Measurements from ENCODE around the gene TARDBP.

TARDBP gene

DNA sequence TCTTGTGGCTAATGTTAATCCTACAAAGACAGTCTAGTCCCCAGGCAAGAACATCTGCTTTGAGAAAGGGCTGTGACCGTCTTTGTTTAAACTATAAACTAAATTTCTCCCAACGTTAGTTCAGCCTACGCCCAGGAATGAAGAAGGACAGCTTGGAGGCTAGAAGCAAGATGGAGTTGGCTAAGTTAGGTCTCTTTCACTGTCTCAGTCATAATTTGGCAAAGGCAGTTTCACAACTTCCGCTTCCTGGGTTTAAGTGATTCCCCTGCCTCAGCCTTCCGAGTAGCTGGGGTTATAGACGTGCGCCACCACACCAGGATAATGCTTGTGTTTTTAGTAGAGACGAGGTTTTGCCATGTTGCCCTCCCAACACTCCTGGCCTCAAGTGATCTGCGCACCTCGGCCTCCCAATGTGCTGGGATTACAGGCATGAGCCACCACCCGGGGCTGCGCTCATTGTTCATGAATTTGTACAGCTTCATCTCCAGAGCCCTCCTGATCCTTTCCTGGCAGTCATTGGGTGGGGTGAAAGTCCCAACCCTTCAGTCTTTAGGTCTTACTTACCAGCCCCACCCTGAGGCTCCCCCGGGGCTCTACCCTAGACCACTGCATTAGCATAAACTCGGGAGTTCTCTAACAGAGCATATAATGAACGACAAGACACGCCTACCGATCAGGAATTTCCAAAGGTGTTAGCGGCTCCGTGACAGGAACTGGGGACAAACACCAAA, 39.5 kb downstream of the TARDBP start:
- no peak overlapping the region for H4K8ac ChIP-seq (ENCODE audit: low read depth, low read length)
- H2AK5ac ChIP-seq (ENCODE audit: low read length) = no peak overlapping the region
- H3K23ac ChIP-seq (ENCODE audit: low read length) = no peak overlapping the region
- H3K4me1 ChIP-seq (ENCODE audit: control insufficient read depth, low read depth, low read length) = no peaks in the 10 kb centered on the region
- no peak overlapping the region for H2BK120ac ChIP-seq (ENCODE audit: low read depth, low read length)
- no CpG with 5 or more reads among the region's 19 CpGs for WGBS (ENCODE audit: extremely low coverage, insufficient coverage, low lambda C conversion rate)
- H3K4me2 ChIP-seq (ENCODE audit: low read length) = no peak overlapping the region
- H3K27ac ChIP-seq (ENCODE audit: low read depth, low read length) = no peak overlapping the region
- no peak overlapping the region for H2BK15ac ChIP-seq (replicated peaks; ENCODE audit: low read depth)
- H3K4ac ChIP-seq (ENCODE audit: low read depth, low read length) = no peak overlapping the region
- no peak overlapping the region for H3K9ac ChIP-seq (ENCODE audit: low read length)
- no peaks in the 10 kb centered on the region for H3K79me1 ChIP-seq (ENCODE audit: low read length)
- H2BK5ac ChIP-seq (ENCODE audit: low read length) = no peak overlapping the region
- H3K18ac ChIP-seq (ENCODE audit: low read length) = no peak overlapping the region
- H3K56ac ChIP-seq (ENCODE audit: low read length) = no peak overlapping the region
- no peaks in the 10 kb centered on the region for H3K27me3 ChIP-seq (ENCODE audit: insufficient read depth, low read length, poor library complexity)
- H3K4me3 ChIP-seq (ENCODE audit: low read length) = no peak overlapping the region
- H4K5ac ChIP-seq (ENCODE audit: low read length) = no peak overlapping the region
- no peak for DNase-seq
- peaks cover 7% of the 10 kb centered on the region for H3K36me3 ChIP-seq (ENCODE audit: control insufficient read depth, insufficient read depth, low read length)
- no peaks in the 10 kb centered on the region for H3K79me2 ChIP-seq (ENCODE audit: control insufficient read depth, insufficient read depth, low read length)

DNA sequence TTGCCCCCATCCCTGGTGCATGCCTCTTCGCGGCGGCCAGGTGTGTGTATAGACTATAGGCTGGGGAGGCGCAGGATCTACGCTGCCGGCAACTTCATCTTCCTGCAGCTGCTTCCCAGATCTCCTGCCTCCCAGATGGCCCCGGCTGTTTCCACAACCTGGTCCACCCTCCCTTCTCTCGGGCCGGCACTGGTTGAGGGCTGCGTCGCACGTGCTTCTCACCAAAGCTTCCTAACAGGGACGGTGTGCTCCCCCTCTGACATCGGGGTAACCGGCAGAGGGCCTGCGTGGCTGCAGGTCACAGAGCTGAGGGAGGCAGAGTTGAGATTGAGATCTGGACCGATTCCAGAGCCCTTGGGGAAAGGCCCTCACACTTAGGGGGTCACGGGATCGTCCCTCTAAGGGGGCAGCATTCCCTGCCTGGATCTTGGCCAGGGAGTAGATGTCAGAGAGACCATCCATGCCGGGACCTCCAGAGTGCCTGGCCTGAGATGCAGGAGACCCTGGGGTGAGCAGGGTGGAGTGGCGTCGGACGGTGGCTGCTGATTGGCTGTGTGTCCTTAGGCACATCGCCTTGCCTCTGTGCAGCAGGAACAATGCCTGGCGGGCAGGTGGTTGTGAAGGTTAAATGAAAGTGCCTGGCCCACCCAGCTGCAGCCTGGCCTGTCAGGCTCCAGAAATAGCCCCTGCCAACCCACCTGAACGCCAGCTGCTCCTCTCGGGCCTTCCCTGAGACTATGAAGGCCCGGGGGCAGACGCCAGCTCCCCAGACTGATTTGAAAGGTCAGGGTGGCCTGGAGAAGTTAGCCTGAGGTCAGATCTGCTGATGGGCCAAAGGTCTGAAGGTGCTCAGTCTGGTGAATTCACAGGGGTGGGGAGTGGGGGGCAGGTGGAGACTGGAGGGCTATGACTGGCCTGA, 40.6 kb downstream of the TARDBP start:
- no peaks in the 10 kb centered on the region for H3K79me1 ChIP-seq (ENCODE audit: low read length)
- H3K27me3 ChIP-seq (ENCODE audit: insufficient read depth, low read length, poor library complexity) = no peaks in the 10 kb centered on the region
- peak; percentile 34 for DNase-seq
- H2BK5ac ChIP-seq (ENCODE audit: low read length) = no peak overlapping the region
- H3K56ac ChIP-seq (ENCODE audit: low read length) = peak overlapping the region; percentile 42
- no peak overlapping the region for H2BK120ac ChIP-seq (ENCODE audit: low read depth, low read length)
- no peak overlapping the region for H4K8ac ChIP-seq (ENCODE audit: low read depth, low read length)
- no peaks in the 10 kb centered on the region for H3K79me2 ChIP-seq (ENCODE audit: control insufficient read depth, insufficient read depth, low read length)
- no peak overlapping the region for H3K4me2 ChIP-seq (ENCODE audit: low read length)
- no peak overlapping the region for H2AK5ac ChIP-seq (ENCODE audit: low read length)
- H3K18ac ChIP-seq (ENCODE audit: low read length) = no peak overlapping the region
- H4K5ac ChIP-seq (ENCODE audit: low read length) = no peak overlapping the region
- H3K4ac ChIP-seq (ENCODE audit: low read depth, low read length) = no peak overlapping the region
- no peak overlapping the region for H3K4me3 ChIP-seq (ENCODE audit: low read length)
- H3K27ac ChIP-seq (ENCODE audit: low read depth, low read length) = no peak overlapping the region
- no CpG with 5 or more reads among the region's 29 CpGs for WGBS (ENCODE audit: extremely low coverage, insufficient coverage, low lambda C conversion rate)
- H3K9ac ChIP-seq (ENCODE audit: low read length) = no peak overlapping the region
- no peaks in the 10 kb centered on the region for H3K4me1 ChIP-seq (ENCODE audit: control insufficient read depth, low read depth, low read length)
- peaks cover 7% of the 10 kb centered on the region for H3K36me3 ChIP-seq (ENCODE audit: control insufficient read depth, insufficient read depth, low read length)
- H3K23ac ChIP-seq (ENCODE audit: low read length) = no peak overlapping the region
- H2BK15ac ChIP-seq (replicated peaks; ENCODE audit: low read depth) = no peak overlapping the region

DNA sequence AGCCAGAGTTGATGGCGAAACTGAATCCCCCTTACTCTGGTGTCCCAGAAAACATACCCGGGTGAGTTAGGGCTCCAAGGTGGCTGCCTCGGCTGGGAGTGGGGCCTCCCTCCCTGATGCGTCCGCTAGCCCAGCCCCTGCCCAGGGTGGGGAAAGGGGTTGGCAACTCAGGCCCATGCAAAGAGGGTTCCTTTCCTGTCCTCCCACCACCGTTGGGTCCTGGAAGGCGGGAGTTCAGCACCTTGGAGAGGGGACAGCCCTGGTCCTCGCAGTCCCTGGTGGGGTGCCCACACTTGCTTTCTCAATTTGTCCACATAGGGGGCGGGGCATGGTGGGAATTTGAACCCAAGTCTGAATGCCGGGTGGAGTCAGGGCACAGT, 41.3 kb downstream of the TARDBP start:
- peak; percentile 65 for DNase-seq
- Histone ChIP-seq H3K56ac (ENCODE audit: low read length) (no peak overlapping the region), H3K79me1 (ENCODE audit: low read length) (peaks cover 3% of the 10 kb centered on the region), H4K8ac (ENCODE audit: low read depth, low read length) (no peak overlapping the region), H3K36me3 (ENCODE audit: control insufficient read depth, insufficient read depth, low read length) (peaks cover 7% of the 10 kb centered on the region), H2BK15ac (replicated peaks; ENCODE audit: low read depth) (no peak overlapping the region), H3K79me2 (ENCODE audit: control insufficient read depth, insufficient read depth, low read length) (peaks cover 3% of the 10 kb centered on the region), H3K27me3 (ENCODE audit: insufficient read depth, low read length, poor library complexity) (no peaks in the 10 kb centered on the region), H2BK5ac (ENCODE audit: low read length) (no peak overlapping the region), H2BK120ac (ENCODE audit: low read depth, low read length) (no peak overlapping the region), H3K27ac (ENCODE audit: low read depth, low read length) (no peak overlapping the region), H2AK5ac (ENCODE audit: low read length) (no peak overlapping the region), H3K4me1 (ENCODE audit: control insufficient read depth, low read depth, low read length) (no peaks in the 10 kb centered on the region), H3K4me3 (ENCODE audit: low read length) (no peak overlapping the region), H3K4me2 (ENCODE audit: low read length) (no peak overlapping the region), H3K23ac (ENCODE audit: low read length) (no peak overlapping the region), H3K18ac (ENCODE audit: low read length) (no peak overlapping the region), H3K4ac (ENCODE audit: low read depth, low read length) (no peak overlapping the region), H3K9ac (ENCODE audit: low read length) (no peak overlapping the region), H4K5ac (ENCODE audit: low read length) (no peak overlapping the region)
- no CpG with 5 or more reads among the region's 10 CpGs for WGBS (ENCODE audit: extremely low coverage, insufficient coverage, low lambda C conversion rate)

DNA sequence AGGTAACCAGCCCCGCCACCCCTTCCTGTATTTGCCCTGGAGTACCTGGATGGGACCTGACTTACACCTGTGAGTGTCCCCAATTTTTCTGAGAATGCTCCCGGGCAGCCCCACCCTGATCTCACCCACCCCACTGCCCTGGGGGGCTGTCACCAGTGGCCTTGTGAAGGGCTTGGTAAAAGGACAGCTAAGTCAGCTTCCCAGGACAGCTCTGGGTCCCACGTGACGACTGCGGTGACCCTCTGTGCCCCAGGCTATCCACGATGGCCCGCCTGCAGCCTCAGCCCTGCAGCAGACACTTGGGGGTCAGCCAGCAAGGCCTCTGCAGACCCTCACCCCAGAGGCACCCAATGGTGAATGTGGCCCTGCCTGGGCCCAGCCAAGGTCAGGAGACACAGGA, 41.7 kb downstream of the TARDBP start:
- H3K18ac ChIP-seq (ENCODE audit: low read length) = no peak overlapping the region
- no peak overlapping the region for H2BK15ac ChIP-seq (replicated peaks; ENCODE audit: low read depth)
- no peak for DNase-seq
- H2BK5ac ChIP-seq (ENCODE audit: low read length) = no peak overlapping the region
- no peak overlapping the region for H4K5ac ChIP-seq (ENCODE audit: low read length)
- H3K4me3 ChIP-seq (ENCODE audit: low read length) = no peak overlapping the region
- H3K4me1 ChIP-seq (ENCODE audit: control insufficient read depth, low read depth, low read length) = no peaks in the 10 kb centered on the region
- H3K56ac ChIP-seq (ENCODE audit: low read length) = no peak overlapping the region
- no peak overlapping the region for H2AK5ac ChIP-seq (ENCODE audit: low read length)
- H3K27me3 ChIP-seq (ENCODE audit: insufficient read depth, low read length, poor library complexity) = no peaks in the 10 kb centered on the region
- peaks cover 7% of the 10 kb centered on the region for H3K79me2 ChIP-seq (ENCODE audit: control insufficient read depth, insufficient read depth, low read length)
- H3K4me2 ChIP-seq (ENCODE audit: low read length) = no peak overlapping the region
- H3K27ac ChIP-seq (ENCODE audit: low read depth, low read length) = no peak overlapping the region
- H2BK120ac ChIP-seq (ENCODE audit: low read depth, low read length) = no peak overlapping the region
- H3K4ac ChIP-seq (ENCODE audit: low read depth, low read length) = no peak overlapping the region
- peaks cover 5% of the 10 kb centered on the region for H3K79me1 ChIP-seq (ENCODE audit: low read length)
- peaks cover 7% of the 10 kb centered on the region for H3K36me3 ChIP-seq (ENCODE audit: control insufficient read depth, insufficient read depth, low read length)
- no peak overlapping the region for H4K8ac ChIP-seq (ENCODE audit: low read depth, low read length)
- WGBS (ENCODE audit: extremely low coverage, insufficient coverage, low lambda C conversion rate) = no CpG with 5 or more reads among the region's 7 CpGs
- no peak overlapping the region for H3K23ac ChIP-seq (ENCODE audit: low read length)
- H3K9ac ChIP-seq (ENCODE audit: low read length) = no peak overlapping the region

DNA sequence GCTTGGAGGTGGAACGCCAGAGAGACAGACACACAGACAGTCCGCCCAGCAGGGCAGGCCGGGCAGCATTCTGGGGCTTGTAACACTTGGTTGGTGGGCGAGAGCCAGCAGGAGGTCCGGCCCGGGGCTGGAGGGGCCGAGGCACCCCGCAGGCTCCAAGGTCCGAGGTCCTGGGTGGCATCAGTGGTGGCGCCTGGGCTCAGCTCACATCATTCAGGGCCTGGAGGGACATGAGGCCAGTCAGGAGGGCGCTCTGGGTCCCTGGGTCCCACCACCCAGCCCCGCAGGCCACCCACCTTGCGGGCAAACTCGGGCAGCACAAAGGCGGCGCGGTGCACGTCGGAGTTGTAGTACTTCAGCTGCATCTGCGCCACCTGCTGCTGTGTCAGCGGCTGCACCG, 42.2 kb downstream of the TARDBP start:
- DNase-seq = no peak
- Histone ChIP-seq H3K79me1 (ENCODE audit: low read length) (peaks cover 5% of the 10 kb centered on the region), H3K4me3 (ENCODE audit: low read length) (no peak overlapping the region), H3K79me2 (ENCODE audit: control insufficient read depth, insufficient read depth, low read length) (peaks cover 11% of the 10 kb centered on the region), H3K27me3 (ENCODE audit: insufficient read depth, low read length, poor library complexity) (no peaks in the 10 kb centered on the region), H3K9ac (ENCODE audit: low read length) (no peak overlapping the region), H3K27ac (ENCODE audit: low read depth, low read length) (no peak overlapping the region), H3K4me2 (ENCODE audit: low read length) (no peak overlapping the region), H3K56ac (ENCODE audit: low read length) (no peak overlapping the region), H3K18ac (ENCODE audit: low read length) (no peak overlapping the region), H2BK120ac (ENCODE audit: low read depth, low read length) (no peak overlapping the region), H3K23ac (ENCODE audit: low read length) (no peak overlapping the region), H3K36me3 (ENCODE audit: control insufficient read depth, insufficient read depth, low read length) (peaks cover 7% of the 10 kb centered on the region), H4K8ac (ENCODE audit: low read depth, low read length) (no peak overlapping the region), H2BK15ac (replicated peaks; ENCODE audit: low read depth) (no peak overlapping the region), H3K4ac (ENCODE audit: low read depth, low read length) (no peak overlapping the region), H2AK5ac (ENCODE audit: low read length) (no peak overlapping the region), H3K4me1 (ENCODE audit: control insufficient read depth, low read depth, low read length) (no peaks in the 10 kb centered on the region), H2BK5ac (ENCODE audit: low read length) (no peak overlapping the region), H4K5ac (ENCODE audit: low read length) (no peak overlapping the region)
- WGBS (ENCODE audit: extremely low coverage, insufficient coverage, low lambda C conversion rate) = no CpG with 5 or more reads among the region's 22 CpGs

Data from mesendoderm (in vitro differentiated cells).